GM12873 (cell line): ENCODE results near the gene GATD1.

Experiments
- CTCF ChIP-seq: IDR thresholded peaks from 2 replicates; pipeline ENCODE4 v1.5.1; 2012; ENCODE audit warnings: low read depth, mild to moderate bottlenecking, moderate library complexity, low read length, control low read depth; ENCODE audit not compliant: insufficient read depth; ENCODE audit errors: missing control alignments

GATD1 gene

GRCh38 chr11:727281-727701, 50.0 kb downstream of the GATD1 start:
- TF ChIP-seq CTCF, result no peak

- no peak for TF ChIP-seq CTCF
Measured at GRCh38 chr11:726278-727220, 50.7 kb downstream of the GATD1 start.

GRCh38 chr11:725624-726202, 51.6 kb downstream of the GATD1 start:
- TF ChIP-seq CTCF, result no peak

- TF ChIP-seq CTCF, result no peak
Measured at GRCh38 chr11:724778-725386, 52.4 kb downstream of the GATD1 start.

GRCh38 chr11:724049-724777, 53.1 kb downstream of the GATD1 start:
- no peak for TF ChIP-seq CTCF

GRCh38 chr11:723120-723883, 54.0 kb downstream of the GATD1 start:
- TF ChIP-seq CTCF, result peak; percentile 69
